GM20000 (cell line): ENCODE measurements around the gene F8.

ENCODE experiments used
- DNase-seq: peaks from one replicate; pipeline ENCODE4 v3.0.0; 2012; ENCODE audit warnings: low spot score
- TF ChIP-seq, protein P1 (sequence below): IDR thresholded peaks from 2 replicates; pipeline ENCODE4 v1.5.1; 2012; ENCODE audit warnings: mild to moderate bottlenecking, control low read depth; ENCODE audit errors: extremely low read depth, missing control alignments

Gene F8

DNA sequence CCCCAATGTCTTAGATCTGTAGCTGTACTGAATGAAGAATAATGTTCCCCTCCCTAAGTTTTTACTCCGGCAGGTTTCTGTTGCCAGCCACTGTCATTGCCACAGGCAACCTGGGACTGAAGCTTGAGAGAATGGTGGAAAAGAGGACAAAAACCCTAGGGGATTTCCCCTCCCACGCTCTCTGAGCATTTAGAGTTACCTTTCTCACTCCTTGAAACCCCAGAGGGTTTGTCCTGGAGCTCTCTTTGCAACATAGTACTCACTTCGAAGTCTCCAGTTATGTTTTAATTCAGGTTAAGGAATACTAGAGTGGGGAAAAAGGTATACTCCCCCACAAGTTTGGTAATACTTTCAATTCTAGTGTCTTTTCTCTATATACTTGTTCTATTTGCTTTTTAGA, 31.5 kb downstream of the F8 start:
- TF ChIP-seq, protein P1, sequence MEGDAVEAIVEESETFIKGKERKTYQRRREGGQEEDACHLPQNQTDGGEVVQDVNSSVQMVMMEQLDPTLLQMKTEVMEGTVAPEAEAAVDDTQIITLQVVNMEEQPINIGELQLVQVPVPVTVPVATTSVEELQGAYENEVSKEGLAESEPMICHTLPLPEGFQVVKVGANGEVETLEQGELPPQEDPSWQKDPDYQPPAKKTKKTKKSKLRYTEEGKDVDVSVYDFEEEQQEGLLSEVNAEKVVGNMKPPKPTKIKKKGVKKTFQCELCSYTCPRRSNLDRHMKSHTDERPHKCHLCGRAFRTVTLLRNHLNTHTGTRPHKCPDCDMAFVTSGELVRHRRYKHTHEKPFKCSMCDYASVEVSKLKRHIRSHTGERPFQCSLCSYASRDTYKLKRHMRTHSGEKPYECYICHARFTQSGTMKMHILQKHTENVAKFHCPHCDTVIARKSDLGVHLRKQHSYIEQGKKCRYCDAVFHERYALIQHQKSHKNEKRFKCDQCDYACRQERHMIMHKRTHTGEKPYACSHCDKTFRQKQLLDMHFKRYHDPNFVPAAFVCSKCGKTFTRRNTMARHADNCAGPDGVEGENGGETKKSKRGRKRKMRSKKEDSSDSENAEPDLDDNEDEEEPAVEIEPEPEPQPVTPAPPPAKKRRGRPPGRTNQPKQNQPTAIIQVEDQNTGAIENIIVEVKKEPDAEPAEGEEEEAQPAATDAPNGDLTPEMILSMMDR, result no peak
- peak; percentile 8 for DNase-seq

DNA sequence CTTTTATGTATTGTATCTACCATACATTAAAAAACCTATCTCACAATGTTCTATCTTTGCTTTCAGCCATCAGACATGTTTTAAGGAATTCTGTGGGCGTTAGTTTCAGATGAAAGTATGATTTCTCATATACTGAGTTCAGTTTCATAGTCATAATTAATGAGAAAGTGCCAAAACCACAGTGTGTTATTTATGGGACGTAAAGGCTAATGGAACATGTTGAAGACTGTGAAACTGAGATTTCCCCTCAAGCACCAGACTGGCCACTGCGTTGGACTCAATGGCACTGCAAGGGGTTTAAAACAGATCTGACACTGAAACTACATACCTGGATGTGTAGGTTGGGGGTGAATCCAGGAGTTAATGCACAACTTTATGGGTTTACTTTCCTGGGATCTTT, 32.0 kb downstream of the F8 start:
- DNase-seq, result no peak
- TF ChIP-seq, protein P1, result no peak

DNA sequence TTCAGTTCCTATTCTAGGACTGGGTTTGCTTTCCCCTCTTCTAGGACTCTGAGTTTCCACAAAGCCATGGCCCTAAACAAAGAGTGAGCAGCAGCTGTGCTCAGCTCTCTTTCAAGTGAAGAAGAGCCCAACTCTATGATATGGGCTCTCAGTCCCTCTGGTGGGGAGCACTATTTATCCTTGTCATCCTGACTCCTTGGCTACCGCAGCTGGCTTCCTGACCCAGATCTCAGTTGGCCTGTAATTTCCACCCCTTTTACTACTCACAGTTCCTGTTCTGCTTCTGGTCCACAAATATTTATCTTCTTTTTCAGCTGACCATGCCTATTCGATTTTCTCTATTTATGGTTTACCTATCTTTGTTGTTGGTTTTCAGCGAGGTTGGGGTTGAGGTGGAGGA, 33.8 kb downstream of the F8 start:
- TF ChIP-seq, protein P1, result no peak
- no peak for DNase-seq

DNA sequence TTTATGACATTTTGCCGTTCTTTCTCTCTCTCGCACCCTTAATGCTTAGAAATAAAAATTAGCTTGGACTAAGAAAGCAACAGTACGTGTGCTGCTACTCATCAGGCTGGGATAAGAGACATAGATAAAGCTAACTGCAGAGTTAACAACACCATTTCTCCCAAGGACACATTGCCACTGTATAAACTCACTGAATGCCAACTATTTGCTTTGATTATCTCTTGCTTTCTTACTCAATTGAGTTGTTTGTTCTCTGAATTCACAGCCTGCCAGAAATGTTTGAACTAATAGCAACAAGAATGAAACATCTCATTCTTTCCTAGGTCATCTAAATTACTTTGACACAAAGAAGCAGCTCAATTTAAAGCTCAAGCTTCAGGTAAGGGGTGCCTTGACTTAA, 34.6 kb downstream of the F8 start:
- no peak for DNase-seq
- TF ChIP-seq, protein P1, result no peak

DNA sequence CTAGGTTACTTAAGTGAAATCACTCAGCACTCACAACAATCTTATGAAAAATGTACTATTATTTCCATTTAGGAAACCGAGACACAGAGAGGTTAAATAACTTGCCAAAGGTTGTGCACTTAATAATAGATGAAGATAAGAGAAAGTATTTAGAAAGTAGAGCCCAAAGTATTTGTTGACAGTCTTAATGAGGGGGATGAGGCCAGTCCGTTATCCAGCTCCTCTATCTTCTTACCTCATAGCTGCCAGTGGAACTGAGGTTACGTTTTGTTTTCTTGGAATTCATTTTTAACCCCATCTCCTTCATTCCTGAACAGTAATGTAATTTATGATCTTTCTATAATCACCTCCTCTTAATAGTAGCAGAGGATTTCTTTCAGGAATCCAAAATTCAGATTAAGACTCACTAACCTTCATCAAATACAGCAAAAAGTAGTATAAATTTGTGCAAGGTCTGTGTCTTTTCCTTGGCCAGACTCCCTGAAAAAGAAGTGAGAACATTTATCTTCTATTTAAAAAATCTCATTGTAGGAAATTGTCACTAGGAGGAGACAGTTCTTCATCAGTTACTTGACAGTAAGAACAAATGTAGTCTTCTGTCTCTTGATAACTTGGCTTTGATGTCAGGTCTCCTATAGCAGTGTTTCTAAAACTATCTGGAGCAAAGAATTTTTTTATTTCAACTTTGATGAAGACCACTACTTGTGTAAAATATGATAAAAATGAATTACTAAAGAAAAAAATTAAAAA, 35.5 kb downstream of the F8 start:
- TF ChIP-seq, protein P1, result no peak
- DNase-seq, result no peak

DNA sequence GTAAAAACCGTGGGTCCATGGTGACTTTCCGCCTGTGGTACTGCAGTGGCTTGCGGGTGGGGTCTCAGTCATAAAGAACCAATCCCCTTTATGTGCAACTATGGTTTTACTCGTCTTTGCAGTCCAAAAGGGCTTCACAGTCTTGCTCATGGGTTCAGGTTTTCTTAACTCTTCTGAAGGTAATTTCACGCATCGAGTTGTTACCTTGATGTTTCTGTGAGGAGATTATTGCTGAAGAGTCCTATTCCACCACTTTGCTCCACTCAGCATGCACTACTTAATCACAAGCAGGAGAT, 41.5 kb downstream of the F8 start:
- DNase-seq, result no peak
- TF ChIP-seq, protein P1, result no peak

DNA sequence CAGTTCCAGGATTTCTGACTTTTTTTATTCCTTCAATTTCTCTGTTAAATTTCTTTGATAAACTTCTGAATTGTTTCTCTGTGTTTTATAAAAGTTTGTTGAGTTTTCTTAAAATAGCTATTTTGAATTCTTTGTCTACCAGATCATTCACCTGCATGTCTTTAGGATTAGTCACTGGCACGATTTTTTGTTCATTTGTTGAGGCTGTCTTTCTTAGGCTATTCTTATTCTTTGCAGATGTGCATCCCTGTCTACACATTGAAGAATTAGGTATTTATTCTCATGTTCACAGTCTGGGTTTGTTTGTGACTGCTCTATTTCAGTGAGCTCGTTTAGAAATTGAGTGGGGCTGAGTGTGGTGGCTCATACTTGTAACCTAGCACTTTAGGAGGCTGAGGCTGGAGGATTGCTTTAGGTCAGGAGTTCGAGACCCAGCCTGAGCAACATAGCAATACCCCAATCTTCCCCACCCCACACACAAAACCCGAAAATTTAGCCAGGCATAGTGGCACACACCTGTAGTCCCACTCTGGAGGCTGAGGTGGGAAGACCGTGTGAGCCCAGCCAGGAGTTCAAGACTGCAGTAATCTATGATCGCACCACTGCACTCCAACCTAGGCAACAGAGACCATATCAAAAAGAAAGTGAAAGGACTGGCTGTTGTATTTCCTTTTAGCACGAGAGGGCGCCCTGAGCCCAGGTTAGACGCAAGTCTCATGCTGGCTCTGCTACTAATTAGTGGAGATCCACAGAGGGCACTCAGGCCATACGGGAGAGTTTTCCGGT, 42.0 kb downstream of the F8 start:
- TF ChIP-seq, protein P1, result peak; percentile 51
- peak; percentile 44 for DNase-seq
